Neural crest cell (in vitro differentiated cells): ENCODE data around the gene SHB. TPM values are rescaled to one million over a fixed set of nuclear protein-coding genes. Genes with fewer than 3 reads are reported as not detected.

ENCODE experiments used
- DNase-seq: peaks from one replicate; pipeline ENCODE4 v3.0.0; 2021; ENCODE audit warnings: low read depth, mixed read lengths, low spot score
- H3K27ac Mint-ChIP-seq: one replicate; pipeline ENCODE4 v1.8.0; 2021; ENCODE audit warnings: mild to moderate bottlenecking, mixed read lengths; ENCODE audit not compliant: unreplicated experiment
- H3K27me3 Mint-ChIP-seq: 2 replicates; pipeline ENCODE4 v1.8.0; 2021; ENCODE audit warnings: low read depth, mild to moderate bottlenecking, mixed read lengths
- H3K36me3 Mint-ChIP-seq: 2 replicates; pipeline ENCODE4 v1.8.0; 2021; ENCODE audit warnings: low read depth, mild to moderate bottlenecking, mixed read lengths
- H3K4me1 Mint-ChIP-seq: 2 replicates; pipeline ENCODE4 v1.8.0; 2021; ENCODE audit warnings: mixed read lengths
- H3K4me3 Mint-ChIP-seq: one replicate; pipeline ENCODE4 v1.8.0; 2021; ENCODE audit warnings: mild to moderate bottlenecking, mixed read lengths
- H3K9me3 Mint-ChIP-seq: 2 replicates; pipeline ENCODE4 v1.8.0; 2021; ENCODE audit warnings: mixed read lengths
- total RNA-seq: library from RNA; stranded (reverse); gene quantifications from 2 replicates; pipeline ENCODE4 v1.2.1, GENCODE V29; 2021
- TF ChIP-seq, protein P1 (sequence below): fragments of 200-600 bp; sonication (generic); conservative IDR thresholded peaks from 2 replicates; pipeline ENCODE4 v1.5.0; 2021; ENCODE audit warnings: antibody characterized with exemption, mild to moderate bottlenecking

Gene SHB
- total RNA-seq, 1 donor from 2014 or later: 4.6 TPM

DNA sequence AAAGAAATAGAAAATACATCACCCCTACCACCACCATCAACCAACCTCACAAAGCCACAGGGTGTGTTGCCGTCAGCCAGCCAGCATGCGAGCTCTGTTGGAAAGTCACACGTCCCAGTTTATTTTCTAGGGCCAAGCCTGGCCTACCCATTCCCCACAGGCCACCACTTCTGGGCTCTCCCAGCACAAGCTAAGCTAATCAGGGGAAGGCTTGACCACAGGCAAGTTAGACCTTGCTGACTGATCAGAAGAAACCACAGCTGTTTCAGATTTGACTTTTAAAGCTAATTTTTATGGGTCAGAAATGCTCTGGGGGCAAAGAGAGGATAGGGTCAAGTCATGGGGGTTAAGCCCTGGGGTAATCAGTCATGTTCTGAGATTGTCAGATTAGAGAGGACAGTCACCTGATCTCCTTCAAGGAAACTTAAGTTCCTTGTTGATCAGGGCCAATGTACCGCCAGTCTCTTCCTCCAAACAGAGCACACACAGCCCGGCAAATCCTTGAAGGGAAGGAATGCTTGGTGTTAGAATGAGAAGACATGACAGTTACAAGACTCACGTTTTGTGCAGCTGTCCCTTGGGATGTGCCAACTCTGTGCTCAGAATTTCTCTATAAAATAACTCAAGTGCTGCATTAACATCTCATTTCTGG, 7.6 kb downstream of the SHB start:
- Mint-ChIP-seq H3K4me1 (peaks cover 50% of the 10 kb centered on the region), H3K27me3 (peaks cover 29% of the 10 kb centered on the region), H3K27ac (no peak overlapping the region), H3K9me3 (no peaks in the 10 kb centered on the region), H3K4me3 (no peak overlapping the region), H3K36me3 (no peaks in the 10 kb centered on the region)
- no peak for DNase-seq
- TF ChIP-seq, protein P1, sequence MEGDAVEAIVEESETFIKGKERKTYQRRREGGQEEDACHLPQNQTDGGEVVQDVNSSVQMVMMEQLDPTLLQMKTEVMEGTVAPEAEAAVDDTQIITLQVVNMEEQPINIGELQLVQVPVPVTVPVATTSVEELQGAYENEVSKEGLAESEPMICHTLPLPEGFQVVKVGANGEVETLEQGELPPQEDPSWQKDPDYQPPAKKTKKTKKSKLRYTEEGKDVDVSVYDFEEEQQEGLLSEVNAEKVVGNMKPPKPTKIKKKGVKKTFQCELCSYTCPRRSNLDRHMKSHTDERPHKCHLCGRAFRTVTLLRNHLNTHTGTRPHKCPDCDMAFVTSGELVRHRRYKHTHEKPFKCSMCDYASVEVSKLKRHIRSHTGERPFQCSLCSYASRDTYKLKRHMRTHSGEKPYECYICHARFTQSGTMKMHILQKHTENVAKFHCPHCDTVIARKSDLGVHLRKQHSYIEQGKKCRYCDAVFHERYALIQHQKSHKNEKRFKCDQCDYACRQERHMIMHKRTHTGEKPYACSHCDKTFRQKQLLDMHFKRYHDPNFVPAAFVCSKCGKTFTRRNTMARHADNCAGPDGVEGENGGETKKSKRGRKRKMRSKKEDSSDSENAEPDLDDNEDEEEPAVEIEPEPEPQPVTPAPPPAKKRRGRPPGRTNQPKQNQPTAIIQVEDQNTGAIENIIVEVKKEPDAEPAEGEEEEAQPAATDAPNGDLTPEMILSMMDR: no peak

DNA sequence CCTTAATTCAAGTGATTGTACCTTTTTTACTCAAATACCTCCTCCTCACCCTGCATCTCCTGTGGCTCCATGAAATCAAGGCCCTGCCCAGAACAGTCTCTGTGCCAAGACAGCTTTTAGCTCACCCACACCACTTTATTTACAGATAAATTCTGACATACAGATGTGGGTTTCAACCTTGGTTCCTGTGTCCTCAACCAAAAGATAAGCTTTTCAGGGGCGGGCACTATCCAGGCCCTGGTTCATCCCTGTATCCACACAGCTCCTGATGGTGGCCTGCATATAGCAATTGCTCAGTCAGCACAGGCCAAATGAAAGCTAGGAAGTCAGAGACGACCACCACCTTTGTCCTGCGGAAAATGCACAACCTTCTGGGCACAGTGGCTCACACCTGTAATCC, 8.3 kb downstream of the SHB start:
- TF ChIP-seq, protein P1: no peak
- no peak overlapping the region for H3K27ac Mint-ChIP-seq
- H3K36me3 Mint-ChIP-seq: no peaks in the 10 kb centered on the region
- DNase-seq: no peak
- H3K9me3 Mint-ChIP-seq: no peaks in the 10 kb centered on the region
- H3K4me3 Mint-ChIP-seq: no peak overlapping the region
- peaks cover 22% of the 10 kb centered on the region for H3K27me3 Mint-ChIP-seq
- peaks cover 42% of the 10 kb centered on the region for H3K4me1 Mint-ChIP-seq

DNA sequence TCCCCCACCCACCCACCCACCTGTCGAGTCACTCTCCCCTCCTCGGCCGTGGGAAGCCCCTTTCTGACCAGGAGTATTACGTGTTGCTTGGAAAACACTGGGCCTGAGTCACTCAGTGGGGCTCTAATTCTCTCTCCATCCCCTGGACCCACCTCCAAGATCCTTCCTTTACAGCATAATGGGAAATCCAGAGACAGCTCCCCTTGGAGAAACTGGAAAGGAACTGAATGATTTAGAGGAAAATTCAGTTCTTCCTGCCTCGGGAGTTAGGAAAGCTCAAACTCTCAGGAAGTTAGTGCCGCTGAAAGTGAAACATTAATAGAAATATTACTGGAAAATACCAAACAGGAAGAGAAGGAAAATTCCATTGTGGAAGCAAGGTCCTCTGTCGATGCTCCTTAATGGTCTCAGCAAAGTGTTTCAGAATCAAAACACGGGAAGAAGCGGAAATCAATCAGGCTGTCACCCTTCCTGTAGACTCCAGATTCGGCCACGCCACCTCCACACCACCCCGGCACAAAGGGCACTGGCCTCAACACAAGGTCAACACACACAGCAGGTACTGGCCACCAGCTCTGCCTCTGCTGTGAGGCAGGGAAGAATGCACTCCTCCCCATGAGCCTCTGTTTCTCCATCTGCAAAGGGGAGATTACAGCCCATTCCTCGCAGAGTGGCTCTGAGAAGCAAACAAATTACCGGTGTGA, 9.6 kb downstream of the SHB start:
- DNase-seq: no peak
- Mint-ChIP-seq H3K27me3 (peaks cover 9% of the 10 kb centered on the region), H3K4me3 (no peak overlapping the region), H3K27ac (no peak overlapping the region), H3K9me3 (no peaks in the 10 kb centered on the region), H3K36me3 (no peaks in the 10 kb centered on the region), H3K4me1 (peaks cover 39% of the 10 kb centered on the region)
- TF ChIP-seq, protein P1: no peak

DNA sequence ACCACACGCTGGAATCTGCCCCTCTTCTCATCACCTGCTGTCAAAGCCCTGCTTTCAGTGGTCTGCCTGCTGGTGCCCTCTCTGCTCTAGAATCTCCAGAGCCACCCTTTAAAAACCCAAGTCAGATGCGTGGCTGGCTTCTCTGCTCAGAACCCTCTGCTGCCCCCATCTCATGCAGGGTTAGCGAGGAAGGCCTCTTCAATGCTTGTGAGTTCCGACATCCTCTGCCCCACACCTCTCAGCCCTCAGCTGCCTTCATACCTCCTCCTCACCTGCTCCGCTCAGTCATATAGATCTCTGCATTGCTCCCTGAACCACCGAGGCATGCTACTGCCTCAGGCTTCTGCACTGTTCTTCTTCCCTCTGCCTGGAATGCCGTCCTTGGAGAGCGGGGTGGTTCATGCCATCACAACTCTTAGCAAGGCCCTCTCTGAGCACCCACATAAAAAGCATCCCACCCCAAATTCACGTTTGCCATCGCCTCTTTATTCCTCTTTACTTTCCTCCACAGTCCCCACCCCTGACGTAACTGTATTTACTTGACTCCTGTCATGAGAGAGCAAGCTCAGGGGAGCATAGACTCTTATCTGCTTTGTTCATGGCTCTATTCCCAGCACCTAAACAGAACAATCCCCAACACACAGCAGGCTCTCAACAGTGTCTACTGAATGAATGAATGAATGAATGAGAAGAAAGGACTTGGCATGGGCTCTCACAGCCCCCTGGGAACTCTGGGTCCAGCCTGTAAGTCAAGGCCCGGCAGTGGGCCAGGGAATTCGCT, 10.4 kb downstream of the SHB start:
- no peaks in the 10 kb centered on the region for H3K9me3 Mint-ChIP-seq
- H3K27ac Mint-ChIP-seq: no peak overlapping the region
- H3K4me3 Mint-ChIP-seq: no peak overlapping the region

More for the DNA sequence above, 10.4 kb downstream of the SHB start:
- Mint-ChIP-seq H3K36me3 (no peaks in the 10 kb centered on the region), H3K27me3 (peaks cover 5% of the 10 kb centered on the region), H3K4me1 (peaks cover 35% of the 10 kb centered on the region)
- TF ChIP-seq, protein P1: no peak
- DNase-seq: no peak
